NCI-H82 (cell line): ENCODE results near the gene SLC25A26.
"Not testable (repeated sequence)": the region's sequence is repeated elsewhere in the genome, so short reads cannot be mapped to it uniquely, and the experiment has no call there.

Source experiments
- DNase-seq: peaks from one replicate; lab custom pipeline; 2025; lab: John Stamatoyannopoulos, UW

The SLC25A26 gene

DNA sequence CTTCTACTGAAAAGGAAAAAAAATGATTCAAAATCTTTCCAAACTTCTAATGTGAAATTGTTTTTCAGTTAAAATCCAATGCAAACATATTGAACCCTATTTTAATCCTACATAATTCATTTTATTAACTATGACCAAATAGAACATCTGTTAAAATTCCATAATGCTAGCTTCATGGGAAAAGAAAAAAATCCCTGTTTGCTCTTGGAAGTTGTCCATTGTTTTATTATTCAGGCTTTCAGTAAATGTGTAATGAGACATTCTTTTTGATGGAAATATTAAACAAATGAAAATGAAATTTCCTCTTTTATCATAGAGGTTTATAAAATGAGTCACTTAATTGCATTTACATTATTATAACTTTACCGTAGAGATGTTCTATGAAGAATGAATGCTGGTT is 49.5 kb downstream of the SLC25A26 start:
- no peak for DNase-seq

GRCh38 chr3:66270701-66271100 is 49.9 kb downstream of the SLC25A26 start:
- DNase-seq: no peak

GRCh38 chr3:66271231-66271630 is 50.4 kb downstream of the SLC25A26 start:
- DNase-seq: no peak

- no peak for DNase-seq
These were observed 51.2 kb downstream of the SLC25A26 start for GRCh38 chr3:66272016-66272415.

DNA sequence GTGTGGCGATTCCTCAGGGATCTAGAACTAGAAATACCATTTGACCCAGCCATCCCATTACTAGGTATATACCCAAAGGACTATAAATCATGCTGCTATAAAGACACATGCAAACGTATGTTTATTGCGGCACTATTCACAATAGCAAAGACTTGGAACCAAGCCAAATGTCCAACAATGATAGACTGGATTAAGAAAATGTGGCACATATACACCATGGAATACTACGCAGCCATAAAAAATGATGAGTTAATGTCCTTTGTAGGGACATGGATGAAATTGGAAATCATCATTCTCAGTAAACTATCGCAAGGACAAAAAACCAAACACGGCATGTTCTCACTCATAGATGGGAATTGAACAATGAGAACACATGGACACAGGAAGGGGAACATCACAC is 54.0 kb downstream of the SLC25A26 start:
- DNase-seq: not testable (repeated sequence)

DNA sequence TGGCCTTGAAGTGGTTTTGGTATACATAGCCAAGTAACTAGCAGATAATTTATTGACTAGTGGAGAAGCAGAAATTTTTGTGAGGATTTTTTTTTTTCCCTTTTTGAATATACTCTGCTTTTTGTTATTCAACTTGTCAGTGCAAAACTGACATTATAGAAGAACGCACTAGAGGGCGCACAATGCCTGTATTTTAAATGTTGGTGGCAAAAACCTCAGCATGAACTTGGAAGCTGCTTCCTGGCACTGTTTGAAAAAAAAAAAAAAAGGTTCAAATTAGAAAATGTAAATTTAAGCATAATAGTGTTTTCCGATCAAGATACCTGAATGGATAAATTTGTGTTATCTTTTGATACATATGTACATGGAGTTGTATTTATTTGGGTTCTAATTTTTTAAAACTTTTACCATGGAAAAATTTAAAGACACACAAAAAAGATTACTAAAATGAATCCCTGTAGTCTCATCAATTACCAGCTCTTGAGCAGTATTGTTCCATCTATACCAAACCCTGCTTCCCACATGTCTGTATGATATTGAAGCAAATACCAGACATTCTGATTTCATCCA is 56.0 kb downstream of the SLC25A26 start:
- DNase-seq: peak; percentile 70

DNA sequence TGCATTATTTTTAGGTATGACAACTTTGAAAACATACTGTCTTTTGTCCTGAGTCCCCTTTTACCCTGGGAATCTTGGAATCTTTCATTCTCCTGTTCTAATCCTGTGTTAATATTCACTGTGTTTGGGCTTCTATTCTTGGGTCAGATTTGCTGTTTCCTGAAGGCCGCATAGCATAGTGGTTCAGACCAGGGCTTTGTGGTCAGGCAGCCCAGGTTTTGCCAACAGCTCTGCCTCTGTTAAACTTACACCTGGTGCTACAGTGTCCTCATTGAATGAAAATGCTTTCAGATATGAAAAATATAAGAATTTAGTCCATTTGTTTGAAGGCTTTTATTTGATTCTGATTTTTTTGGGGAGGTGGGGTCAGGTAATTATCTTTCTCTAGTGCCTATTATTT is 58.4 kb downstream of the SLC25A26 start:
- no peak for DNase-seq

DNA sequence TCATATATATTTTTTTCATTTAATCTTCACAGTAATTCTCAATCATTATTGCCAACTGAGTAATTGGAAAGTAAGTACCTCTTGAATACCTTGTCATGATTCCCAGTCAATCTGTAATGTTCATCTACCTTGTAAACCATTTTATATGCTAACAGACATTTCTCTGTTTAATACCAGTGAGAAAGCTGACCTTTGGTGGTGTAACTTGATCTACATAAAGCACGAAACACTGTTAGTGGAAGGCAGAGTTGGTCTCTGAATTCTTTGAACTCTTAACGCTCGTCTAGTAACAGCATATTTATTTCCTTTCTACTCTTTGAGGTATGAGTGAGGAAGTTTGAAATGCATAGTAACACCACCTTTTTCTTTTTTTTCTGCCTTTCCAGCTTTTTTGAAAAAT is 59.5 kb downstream of the SLC25A26 start:
- DNase-seq: no peak

DNA sequence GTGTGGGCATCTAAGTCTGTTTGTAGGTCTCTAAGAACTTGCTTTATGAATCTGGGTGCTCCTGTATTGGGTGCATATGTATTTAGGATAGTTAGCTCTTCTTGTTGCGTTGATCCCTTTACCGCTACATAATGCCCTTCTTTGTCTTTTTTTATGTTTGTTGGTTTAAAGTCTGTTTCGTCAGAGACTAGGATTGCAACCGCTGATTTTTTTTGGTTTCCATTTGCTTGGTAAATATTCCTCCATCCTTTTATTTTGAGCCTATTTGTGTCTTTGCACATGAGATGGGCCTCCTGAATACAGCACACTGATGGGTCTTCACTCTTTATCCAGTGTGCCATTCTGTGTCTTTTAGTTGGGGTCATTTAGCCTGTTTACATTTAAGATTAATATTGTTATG is 71.1 kb downstream of the SLC25A26 start:
- not testable (repeated sequence) for DNase-seq

GRCh38 chr3:66297260-66297873 is 76.6 kb downstream of the SLC25A26 start:
- DNase-seq: no peak

- DNase-seq: no peak
These were observed 77.1 kb downstream of the SLC25A26 start for GRCh38 chr3:66297900-66298299.

DNA sequence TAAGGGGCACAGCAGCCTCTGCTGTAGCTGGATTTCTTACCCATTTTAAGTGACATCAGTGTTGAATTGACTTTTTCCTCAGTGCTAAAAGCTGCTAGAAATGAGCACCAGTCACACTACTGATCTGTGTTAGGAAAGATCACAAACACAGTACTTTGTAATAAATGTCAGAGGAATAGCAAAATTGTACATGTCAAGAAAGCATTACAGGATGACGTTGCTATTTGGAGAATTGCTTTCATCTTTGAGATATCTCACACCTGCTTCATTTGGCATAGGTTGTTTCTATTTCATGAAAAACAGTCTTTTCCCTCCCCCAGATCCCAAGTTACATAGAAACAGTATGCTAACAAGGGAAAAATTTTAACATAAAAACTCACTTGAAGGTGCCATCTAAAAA is 77.8 kb downstream of the SLC25A26 start:
- DNase-seq: no peak

DNA sequence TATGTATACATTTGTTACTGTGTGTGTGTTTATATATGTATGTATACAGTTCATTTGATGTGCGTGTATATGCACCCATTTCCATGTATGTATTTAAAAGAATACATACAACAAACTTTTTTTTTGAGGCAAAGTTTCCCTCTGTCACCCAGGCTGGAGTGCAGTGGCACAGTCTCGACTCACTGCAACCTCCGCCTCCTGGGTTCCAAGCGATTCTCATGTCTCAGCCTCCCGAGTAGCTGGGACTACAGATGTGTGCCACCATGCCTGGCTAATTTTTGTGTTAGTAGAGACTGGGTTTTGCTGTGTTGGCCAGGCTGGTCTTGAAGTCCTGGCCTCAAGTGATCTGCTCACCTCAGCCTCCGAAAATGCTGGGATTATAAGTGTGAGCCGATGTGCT is 78.3 kb downstream of the SLC25A26 start:
- DNase-seq: not testable (repeated sequence)

GRCh38 chr3:66299891-66300290 is 79.1 kb downstream of the SLC25A26 start:
- peak; percentile 12 for DNase-seq

DNA sequence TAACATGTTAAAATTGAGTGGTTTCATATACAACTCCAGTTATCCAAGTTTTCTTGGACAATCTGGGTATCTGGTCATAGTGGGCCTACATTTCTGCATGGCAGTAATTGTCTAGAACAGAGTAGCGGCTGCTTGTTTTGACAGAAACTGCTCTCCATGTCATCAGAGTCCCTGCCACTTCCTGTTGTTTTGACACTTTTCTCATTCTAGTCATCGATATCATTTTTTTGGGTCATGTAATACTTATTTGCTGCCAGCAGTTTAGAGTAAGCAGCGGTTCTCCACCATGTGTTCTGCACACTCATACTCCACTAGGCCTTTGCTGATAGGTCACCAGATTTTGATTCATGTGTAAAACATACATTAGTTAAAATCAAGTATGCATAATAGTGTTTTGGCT is 81.5 kb downstream of the SLC25A26 start:
- DNase-seq: no peak

DNA sequence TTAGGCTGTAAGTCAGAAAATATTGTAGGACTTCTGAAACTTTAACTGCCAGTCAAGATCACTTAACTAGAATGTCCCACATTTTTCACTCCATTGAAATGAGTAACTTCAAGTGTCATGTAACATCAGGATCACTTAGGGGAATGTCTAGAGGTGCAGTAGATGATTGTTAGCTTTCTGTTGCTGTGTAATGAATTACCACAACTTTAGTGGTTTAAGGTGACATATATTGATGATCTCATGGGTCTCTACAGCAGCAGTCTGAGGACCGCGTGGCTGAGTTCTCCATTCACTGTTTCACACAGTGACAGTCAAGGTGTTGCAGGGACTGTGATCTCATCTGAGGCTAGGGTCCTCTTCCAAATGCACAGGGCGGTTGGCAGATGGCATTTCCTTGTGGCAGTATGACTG is 82.7 kb downstream of the SLC25A26 start:
- DNase-seq: no peak

- no peak for DNase-seq
These were observed 83.5 kb downstream of the SLC25A26 start for GRCh38 chr3:66304293-66304692.

DNA sequence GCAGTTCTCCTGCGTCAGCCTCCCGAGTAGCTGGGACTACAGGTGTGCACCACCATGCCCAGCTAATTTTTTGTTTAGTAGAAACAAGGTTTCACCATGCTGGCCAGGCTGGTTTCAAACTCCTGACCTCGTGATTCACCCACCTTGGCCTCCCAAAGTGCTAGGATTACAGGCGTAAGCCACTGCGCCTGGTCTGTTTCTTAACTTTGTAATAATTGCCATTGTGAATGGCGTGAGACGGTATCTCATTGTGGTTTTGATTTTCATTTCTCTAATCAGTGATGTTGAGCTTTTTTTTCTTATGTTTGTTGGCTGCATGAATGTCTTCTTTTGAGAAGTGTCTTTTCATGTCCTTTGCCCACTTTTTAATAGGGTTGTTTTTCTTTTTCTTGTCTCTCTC is 85.3 kb downstream of the SLC25A26 start:
- not testable (repeated sequence) for DNase-seq

- DNase-seq: not testable (repeated sequence)
These were observed 86.2 kb downstream of the SLC25A26 start for GRCh38 chr3:66306991-66307390.

GRCh38 chr3:66312039-66312438 is 91.2 kb downstream of the SLC25A26 start:
- DNase-seq: no peak

DNA sequence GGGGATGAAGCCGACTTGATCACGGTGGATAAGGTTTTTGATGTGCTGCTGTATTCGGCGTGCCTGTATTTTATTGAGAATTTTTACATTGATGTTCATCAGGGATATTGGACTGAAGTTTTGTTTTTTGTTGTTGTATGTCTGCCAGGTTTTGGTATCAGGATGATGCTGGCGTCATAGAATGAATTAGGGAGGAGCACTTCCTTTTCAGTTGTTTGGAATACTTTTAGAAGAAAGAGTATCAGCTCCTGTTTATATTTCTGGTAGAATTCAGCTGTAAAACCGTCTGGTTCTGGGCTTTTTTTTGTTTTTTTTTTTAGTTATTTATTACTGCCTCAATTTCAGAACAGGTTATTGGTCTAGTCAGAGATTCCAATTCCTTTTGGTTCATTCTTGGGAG is 93.7 kb downstream of the SLC25A26 start:
- no peak for DNase-seq

- DNase-seq: no peak
These were observed 97.1 kb downstream of the SLC25A26 start for GRCh38 chr3:66317750-66318376.

DNA sequence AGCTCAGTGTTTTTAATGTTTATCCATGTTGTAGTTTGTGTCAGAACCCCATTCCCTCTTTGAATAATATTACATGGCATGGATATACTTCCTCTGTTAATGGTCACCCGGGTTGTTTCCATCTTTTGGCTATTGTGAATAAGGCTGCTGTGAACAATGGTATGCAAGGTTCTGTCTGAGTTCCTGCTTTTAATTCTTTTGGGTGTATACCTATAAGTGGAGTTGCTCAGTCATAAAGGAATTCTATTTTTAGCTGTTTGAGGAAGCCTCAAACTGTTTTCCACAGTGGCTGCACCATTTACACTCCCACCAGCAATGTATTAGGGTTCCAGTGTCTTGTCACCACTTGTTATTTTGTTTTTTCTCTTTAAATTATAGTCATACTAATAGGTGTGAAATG is 99.6 kb downstream of the SLC25A26 start:
- DNase-seq: no peak

- DNase-seq: no peak
These were observed 101.6 kb downstream of the SLC25A26 start for GRCh38 chr3:66322436-66322835.
